RKO (cell line): ENCODE data around the gene ZBTB20.
"Not testable (repeated sequence)": the region's sequence is repeated elsewhere in the genome, so short reads cannot be mapped to it uniquely, and the experiment has no call there.

ENCODE experiments used
- DNase-seq: peaks from one replicate; pipeline ENCODE4 v3.0.0-alpha.2; 2016; ENCODE audit warnings: low spot score

The ZBTB20 gene

DNA sequence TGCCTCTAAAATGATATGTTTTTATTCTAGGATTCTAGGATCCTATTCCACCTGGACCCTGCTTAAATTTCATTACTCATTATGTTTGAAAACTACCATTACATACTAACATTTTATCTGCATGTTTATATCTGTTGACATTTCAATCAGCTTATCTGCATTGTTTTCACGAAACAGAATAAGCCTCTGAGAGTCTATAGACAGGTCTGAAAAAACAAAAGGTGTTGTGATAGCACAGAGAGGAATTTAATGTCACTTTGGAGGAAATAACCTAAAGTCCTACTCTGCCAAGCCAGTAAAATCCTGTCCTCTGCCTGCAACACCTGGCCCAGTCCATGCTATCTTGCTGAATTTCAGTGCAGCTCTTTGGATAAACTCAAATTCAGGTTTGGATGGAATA is 315.2 kb downstream of the ZBTB20 start:
- no peak for DNase-seq

DNA sequence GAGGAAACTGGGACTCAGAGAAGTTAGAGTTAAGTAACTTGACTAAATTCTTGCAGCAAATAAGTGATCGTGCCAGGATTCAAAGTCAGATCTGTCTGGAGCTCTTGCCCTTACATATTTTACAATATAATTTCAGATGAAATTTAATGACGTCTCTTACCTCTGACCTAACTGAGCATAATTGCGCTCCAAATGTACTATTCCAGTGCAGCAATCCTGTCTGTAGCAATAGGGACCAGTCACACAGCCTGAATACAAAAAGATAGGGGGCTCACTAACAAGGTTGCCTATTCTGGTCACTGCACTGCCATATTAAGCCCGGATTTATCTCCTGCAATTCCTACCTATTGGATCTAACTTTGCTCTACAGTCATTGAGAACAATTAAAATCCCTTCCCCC is 316.4 kb downstream of the ZBTB20 start:
- DNase-seq = no peak

DNA sequence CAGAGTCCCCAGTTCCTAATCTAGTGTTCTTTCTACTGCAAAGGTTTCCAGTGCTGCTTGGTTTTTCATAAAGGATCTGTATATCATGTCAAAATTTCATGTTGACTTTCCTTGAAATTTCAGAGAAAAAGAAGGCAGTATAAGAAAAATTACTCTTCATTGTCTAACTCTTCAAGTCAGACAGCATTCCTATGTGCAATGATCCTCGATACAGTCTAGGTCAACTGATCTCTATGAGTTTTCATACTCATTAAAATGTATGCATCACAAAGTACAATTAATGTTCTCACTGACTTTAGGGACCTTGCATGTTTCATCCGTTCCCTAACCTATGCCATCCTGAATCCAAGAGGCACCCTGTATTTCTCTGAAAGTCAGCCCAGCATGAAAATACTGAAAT is 317.3 kb downstream of the ZBTB20 start:
- DNase-seq = no peak

GRCh38 chr3:114827495-114827894 is 319.6 kb downstream of the ZBTB20 start:
- DNase-seq = peak; percentile 73

DNA sequence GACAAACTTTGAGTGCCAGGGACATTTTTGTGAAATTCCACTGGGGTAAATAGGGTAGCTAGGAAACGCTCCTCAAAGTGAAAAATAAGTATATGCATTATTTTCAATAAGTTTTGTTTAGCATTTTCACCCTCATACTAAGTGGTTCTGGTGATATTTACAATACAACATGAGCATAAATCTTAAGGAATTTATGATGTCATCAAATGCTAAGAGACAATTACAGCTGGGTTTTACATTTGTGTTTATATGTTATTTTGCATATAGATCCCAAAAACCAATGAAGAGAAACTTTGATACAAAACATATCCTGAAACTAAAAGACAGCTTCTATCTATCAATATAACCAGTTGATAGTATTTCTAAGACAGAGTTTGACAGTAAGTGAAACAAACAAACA is 323.1 kb downstream of the ZBTB20 start:
- no peak for DNase-seq

- DNase-seq = no peak
These were observed 324.0 kb downstream of the ZBTB20 start for GRCh38 chr3:114823061-114823460.

- no peak for DNase-seq
These were observed 331.0 kb downstream of the ZBTB20 start for GRCh38 chr3:114816052-114816451.

GRCh38 chr3:114812541-114813238 is 334.4 kb downstream of the ZBTB20 start:
- DNase-seq = not testable (repeated sequence)

DNA sequence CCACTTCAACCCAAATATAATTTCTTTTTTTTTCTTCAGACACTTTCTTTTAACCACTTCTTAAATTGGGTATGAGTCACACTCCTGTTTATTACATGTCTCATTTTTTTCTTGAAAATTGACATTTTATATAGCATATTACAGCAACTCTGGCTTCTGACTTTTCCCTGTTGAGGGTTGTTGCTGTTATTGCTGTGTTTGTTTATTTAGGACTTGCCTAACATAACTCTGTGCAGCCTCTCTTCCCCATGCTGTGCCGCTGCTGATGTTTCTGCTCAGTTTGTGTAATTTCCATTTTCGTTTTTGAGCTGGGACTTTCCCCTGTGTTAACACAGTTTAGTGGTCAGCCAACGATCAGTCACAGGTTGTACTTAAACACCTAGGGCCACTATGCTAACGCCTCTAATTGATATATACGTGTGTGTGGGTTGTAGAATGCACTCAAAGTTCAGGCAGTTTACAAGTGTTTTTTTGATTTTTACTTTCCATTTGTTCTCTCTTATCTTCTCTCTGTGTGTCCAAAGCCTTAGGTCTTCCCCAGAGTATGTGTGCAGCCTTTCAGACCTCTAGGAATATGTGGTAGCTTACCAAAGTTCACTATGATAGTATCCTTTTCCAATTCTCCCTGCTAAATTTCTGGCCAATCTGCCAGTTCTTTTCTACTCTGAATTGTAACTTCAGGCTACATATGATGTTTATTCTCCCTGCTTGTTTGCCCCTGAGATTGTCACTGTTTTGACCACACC is 337.2 kb downstream of the ZBTB20 start:
- DNase-seq = no peak

DNA sequence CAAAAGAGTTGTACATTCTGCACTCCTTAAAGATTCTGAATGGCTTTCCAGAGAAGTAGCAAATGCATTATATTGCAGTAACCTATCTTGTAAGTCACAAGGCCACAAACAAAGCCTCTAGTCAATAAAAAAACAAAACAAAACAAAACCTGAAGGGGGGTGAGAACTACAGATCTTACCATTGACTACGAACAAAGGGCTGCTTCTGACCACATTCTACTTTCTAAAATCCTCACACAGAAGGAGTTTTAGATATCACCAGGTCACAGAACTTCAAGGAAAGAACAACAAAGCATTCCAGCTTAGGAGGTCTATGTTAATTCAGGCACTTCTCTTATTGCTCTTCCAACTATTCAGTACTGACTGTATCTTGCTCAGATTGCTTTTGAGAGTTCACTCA is 343.0 kb downstream of the ZBTB20 start:
- no peak for DNase-seq

GRCh38 chr3:114803042-114803695 is 343.9 kb downstream of the ZBTB20 start:
- no peak for DNase-seq

GRCh38 chr3:114800272-114801031 is 346.6 kb downstream of the ZBTB20 start:
- DNase-seq = no peak

DNA sequence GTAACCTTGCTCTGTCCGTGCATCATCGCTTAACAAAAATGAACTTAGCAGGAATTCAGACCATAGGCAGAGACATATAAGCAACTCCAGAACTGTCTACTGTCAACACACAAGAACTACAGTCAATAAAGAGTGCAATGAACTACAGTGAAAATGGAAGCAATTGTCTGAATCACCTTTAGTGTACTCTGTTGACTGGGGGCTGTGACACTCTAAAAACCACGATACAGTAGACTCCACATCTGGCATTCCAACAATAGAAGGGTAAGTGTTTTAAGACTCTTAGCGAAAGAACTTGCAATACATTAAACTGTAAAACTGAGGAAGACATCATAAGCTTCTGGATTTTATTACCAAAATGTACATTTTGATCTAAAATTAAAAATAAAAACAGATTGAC is 347.3 kb downstream of the ZBTB20 start:
- DNase-seq = no peak

- no peak for DNase-seq
These were observed 350.3 kb downstream of the ZBTB20 start for GRCh38 chr3:114796796-114797195.

GRCh38 chr3:114794894-114795630 is 352.0 kb downstream of the ZBTB20 start:
- no peak for DNase-seq

DNA sequence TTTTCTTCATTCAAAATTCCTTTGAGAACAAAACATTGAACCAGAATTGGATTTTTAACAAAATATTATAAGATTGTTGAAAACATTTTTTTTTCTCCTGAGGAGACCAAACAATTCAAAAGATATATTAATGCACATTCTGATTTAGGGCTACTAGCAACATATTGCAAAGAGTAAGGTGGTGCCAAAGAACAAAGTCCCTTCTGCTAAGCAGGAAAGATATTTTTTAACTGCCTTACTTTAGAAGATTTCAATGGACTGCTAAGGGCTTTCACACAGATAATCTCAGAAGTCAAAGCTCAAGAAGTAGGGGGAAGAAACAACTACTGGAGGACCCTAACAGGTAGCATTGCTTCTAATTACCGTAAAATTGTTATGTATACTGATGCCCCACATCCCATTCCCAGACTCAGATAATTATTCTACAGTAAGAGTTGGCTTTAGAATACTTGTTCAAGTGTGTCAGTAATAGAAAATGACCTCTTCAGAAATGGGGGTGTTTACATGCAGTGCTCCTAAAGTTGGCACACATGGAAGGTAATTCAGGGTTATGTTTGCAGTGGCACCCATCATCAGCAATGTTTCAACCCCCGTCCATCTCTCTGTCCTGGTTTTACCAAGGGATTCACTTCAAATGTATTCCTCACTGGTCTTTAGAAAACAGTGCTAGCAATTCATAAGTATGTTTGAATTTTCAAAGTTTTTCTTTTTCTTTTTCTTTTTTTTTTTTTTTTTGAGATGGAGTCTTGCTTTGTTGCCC is 354.7 kb downstream of the ZBTB20 start:
- no peak for DNase-seq

DNA sequence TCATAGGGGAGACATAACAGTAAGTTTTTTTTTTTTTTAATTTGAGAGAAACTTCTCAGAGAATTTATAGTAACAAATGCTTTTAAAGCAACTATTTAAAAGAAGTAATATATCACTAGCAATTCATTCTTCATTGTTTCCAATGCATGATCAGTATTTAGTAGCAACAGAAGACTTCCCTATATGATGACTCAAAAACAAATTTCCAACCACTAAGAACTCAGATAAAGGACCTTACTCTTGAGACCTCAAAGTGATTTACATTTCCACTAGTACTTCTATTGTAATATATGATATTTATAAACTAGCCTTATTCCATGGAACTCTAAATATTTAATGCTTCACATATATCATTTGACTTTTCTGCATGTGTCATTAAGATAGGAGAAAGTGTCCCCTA is 356.3 kb downstream of the ZBTB20 start:
- no peak for DNase-seq

DNA sequence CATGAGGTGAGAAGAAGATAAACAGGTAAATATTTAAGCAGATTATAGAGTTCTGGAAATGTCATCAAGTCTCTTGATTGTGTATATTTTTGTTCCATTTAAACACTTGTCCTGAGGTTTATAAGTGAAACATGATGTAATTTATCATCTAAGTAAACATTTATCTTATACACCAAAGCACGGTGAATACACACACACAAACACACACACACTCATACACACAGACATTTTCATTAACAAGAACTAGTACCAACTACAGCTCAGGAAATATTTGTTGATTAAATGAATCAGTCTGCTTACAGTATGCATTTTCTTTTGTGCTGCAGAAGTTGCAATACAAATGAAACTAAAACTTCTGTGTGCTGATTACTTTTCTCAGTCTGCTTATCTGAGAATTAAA is 357.3 kb downstream of the ZBTB20 start:
- DNase-seq = no peak

- DNase-seq = no peak
These were observed 371.7 kb downstream of the ZBTB20 start for GRCh38 chr3:114775395-114775794.

DNA sequence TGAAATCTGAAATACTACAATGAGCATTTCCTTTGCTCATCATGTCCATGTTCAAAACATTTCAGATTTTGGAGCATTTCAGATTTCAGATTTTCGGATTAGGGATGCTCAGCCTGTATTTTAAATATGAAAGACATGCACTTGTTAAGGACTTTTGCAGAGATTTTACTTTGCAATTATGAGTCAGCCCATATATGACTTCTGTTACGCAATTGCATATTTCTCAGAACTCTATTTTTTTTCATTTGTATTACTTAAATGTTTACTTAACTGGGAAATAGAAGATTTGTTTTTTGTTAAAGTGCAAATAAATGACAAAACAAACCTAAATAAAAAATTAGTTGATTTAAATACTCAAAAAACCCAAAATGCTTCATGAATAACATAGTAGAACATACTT is 376.2 kb downstream of the ZBTB20 start:
- no peak for DNase-seq

DNA sequence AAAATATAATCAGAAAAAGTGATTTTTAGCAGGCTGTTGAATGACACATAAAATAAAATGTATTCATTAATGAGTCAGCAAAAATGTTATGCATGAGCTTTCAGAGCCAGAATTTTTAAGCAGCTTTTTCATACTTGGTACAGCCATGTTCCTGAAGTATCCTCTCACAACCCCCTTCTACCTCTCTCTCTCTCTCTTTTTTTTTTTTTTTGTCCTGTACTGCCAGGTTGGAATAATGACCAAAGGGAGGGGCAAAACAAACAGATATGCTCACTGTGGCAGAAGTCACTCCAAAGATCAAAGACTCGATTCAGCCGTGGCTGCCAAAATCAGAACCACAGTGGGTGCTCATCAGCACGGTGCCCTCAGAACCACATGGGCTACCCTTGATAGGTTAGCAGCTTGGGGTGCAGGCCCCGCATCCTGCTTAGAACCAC is 383.0 kb downstream of the ZBTB20 start:
- DNase-seq = peak; percentile 15
